IPS-NIHi11 (cell line): ENCODE data around the gene MRM2.

Source experiments
- DNase-seq: peaks from one replicate; pipeline ENCODE4 v3.0.0; 2012; ENCODE audit warnings: mixed read lengths, low spot score

Gene MRM2

GRCh38 chr7:2266911-2267310 is 24.9 kb upstream of the MRM2 start:
- DNase-seq, result no peak

GRCh38 chr7:2264158-2264557 is 22.2 kb upstream of the MRM2 start:
- DNase-seq, result no peak

- DNase-seq, result no peak
Observed at GRCh38 chr7:2263176-2263575, 21.2 kb upstream of the MRM2 start.

GRCh38 chr7:2261611-2262010 is 19.6 kb upstream of the MRM2 start:
- no peak for DNase-seq

DNA sequence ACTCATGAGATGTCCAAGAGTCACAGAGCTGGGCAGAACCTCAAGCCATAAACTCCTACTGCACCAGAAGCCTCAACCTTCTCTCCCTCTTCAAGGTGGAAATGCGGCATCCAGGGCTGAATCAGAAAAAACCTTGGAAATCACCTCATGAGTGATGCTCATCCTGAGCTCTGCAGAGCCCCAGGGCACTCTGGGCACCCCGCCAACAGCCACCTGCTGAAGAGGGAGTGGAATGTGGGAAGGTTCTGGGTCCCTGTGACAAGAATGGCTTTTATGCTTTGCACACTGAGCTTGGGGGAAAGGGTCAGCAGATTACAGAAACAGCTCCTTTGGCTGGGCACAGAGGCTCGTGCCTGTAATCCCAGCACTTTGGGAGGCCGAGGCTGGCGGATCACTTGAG is 18.8 kb upstream of the MRM2 start:
- DNase-seq, result no peak

DNA sequence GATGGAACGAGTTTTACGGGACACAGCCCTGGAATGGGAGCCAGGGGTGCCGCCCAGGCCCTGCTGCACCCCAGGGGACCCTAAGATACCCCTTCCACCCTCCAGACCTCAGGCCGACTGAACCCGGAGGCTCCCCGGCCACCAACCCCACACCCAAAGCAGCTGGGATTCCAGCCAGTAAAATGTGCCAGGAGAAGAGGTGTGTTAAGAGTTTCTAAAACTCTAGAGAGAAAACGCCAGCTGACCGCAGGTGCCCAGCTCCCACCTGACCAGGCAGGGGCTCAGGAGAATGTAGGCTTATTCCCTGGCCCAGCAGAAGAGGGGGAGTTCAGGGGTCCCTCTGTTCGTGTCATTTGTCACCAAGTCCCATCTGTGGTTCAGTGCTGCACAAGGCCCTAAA is 17.5 kb upstream of the MRM2 start:
- DNase-seq, result no peak

DNA sequence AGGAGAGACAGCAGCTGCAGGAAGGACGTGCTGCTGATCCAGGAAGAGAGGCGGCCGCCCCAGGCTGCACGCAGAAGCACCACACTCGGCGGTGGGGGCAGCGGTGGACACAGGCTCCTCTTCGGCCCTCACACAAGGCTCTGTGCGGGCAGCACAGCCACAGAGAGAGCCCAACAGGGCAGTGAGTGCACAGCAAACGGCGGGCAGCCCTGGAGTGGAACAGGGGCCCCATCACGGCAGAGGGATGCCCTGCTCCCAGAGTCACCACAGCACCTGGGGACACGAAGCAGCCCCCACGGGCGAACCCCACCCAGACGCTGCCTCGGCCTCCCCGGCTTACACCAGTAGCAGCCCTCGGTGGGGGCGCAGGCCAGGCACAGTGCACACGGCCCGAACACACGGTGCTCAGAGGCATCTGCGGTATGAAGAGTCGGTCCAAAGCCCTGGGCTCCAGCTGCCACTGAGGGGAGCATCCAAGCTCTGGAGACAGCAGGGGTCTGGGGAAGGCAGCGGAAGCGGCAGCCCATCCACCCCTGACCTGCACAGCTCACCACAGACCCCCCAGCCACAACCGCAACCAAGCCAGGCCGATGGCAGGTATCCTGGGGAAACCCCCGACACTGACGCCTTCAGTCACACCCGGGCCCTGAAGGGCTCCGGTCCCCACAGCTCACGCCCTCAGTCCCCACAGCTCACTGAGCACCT is 16.8 kb upstream of the MRM2 start:
- no peak for DNase-seq

- DNase-seq, result no peak
Observed at GRCh38 chr7:2257651-2258050, 15.6 kb upstream of the MRM2 start.

GRCh38 chr7:2257046-2257551 is 15.1 kb upstream of the MRM2 start:
- no peak for DNase-seq

DNA sequence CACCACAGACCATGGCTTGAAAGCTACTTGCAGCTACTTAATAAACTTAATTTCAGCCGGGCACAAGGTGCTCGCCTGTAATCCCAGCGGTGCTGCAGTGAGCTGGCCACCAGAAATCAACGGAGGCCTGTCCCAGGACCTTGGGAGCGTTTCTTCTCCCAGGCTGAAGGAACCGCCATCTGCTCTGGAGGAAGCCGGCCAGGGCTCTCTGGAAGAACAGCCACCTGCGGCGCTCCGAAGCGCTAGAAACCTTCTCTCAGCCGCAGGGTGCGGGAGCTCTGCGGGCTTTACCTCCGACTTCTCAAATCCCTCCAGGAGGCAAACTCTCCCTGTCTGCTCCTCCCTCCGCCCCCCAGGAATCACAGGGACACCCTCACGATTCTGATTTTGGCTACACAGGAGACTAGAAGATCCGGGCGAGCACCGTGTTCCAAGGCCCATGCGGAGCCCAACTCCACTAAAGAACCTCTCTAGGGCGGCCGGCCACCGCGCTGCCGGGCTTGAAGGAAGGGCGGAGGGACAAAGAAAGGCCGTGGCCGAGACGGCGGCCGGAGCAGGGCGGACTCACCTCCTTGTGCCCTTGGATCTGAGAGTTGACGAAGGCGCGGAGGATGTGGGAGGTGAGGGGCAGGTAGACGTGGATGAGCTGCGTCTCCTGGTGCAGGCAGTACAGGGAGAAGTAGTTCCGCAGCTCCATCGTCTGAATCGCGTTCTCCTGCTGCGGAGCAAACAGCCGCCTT is 14.5 kb upstream of the MRM2 start:
- DNase-seq, result no peak

DNA sequence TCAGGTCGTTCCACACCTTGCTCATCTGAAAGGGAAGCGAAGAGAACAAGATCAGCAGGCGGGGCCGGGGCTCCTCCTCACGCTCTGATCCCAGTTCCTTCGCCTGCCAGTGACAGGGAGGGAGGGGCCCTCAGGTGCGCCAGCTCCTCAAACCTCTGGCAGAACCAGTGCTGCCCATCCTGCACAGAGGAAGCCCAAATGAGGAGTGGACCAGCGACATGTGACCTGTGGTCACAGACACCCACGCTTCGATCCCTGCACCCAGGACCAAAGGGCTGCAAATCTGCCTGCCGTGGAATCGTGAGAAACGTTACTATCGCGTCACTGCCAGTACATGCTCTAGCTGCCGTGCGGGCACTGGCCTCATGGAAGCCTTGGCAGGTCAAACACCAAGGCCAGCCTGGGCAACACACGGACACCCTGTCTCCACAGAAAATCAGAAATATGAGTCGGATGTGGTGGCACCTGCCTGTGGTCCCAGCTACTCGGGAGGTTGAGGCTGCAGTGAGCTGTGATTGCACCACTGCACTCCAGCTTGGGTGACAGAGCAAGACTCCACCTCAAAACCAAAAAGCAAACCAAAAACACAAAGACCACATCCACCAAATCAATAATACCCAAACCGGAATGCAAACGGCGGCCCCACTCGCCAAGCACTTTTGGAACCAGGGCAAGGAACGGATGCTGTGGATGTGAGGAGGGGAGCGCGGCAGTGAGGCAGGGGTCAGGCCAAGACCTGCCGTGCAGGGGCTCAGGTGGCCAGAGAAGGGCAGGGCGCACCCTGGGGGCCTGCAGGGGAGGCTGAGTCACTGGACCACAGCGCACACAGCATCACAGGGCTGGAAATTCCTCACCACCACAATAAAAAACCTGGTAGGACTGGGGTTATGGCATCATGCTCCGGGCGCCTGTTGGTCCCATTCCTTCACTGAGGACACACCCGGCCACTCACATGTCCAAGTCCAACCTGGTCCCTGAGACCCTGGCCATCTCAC is 13.4 kb upstream of the MRM2 start:
- no peak for DNase-seq

- DNase-seq, result no peak
Observed at GRCh38 chr7:2254429-2255144, 12.6 kb upstream of the MRM2 start.

DNA sequence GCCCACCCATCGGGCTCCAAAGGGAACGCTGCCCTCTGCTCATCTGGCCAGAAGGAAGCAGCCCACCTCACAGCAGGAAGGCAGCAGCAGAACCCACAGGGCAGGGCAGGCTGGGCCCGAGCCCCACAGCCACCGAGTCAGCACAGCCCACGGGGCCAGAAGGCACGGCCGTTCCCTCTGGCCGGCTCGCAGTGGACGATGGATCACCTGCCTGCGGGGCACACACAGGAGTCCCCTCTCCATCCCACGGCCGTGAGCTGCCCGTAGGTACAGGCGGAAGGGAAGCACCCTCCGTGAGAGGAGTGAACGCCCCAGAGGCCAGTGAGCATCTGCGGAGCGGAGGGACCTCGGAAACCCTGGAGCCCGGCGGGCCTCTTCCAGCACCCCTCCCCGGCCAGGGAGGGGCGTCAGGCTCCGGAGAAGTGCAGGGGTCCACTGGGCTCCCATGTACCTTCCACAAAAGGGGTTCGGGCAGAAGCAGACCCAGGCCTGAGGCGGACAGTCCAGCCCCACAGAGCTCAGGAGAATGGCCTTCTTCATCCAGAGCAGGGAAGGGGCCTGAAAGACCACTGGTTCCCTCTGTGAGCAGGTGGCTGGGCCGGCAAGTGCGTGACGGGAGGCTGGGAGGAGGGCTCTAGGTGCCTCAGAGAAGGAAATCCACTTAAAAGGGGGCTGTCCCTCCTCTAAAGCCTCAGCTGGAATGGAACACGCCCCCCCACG is 11.7 kb upstream of the MRM2 start:
- DNase-seq, result no peak

DNA sequence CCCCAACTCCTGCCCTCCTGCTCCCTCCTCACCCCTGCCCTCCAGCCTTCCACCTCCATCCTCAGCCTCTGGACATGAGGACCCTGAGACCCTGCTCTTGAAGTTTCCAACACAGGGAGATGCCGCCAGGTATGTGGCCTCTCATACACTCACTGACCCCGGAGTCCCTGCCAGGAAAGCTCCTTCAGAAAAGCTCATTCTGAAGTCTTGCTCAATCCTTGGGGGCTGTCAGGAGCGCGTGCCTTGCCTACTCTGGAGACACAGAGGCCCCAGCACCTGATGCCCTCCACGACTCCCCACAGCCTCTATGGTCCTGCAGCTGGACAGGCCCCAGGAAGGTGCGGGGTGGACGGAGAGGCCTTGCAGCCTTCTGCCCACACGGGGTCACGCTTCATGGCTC is 11.0 kb upstream of the MRM2 start:
- no peak for DNase-seq

GRCh38 chr7:2251841-2252771 is 10.1 kb upstream of the MRM2 start:
- no peak for DNase-seq

DNA sequence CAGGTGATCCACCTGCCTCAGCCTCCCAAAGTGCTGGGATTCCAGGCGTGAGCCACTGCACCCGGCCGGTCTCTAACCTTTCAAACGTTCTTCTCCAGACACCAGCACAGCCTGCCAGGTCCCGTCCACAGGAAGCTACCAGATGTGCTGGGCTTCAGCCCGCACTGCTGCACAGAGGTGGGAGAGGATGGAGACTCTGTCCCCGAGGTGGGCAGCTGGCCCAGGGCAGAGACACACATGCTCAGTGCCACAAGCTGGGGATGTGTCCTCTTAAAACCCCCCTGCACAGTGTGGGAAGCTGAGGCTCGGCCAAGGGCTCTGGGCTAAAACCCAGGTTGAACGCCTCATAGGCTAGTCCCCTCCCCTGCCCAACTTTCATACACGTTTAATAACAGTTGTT is 9.4 kb upstream of the MRM2 start:
- no peak for DNase-seq

GRCh38 chr7:2249744-2250323 is 7.8 kb upstream of the MRM2 start:
- no peak for DNase-seq

DNA sequence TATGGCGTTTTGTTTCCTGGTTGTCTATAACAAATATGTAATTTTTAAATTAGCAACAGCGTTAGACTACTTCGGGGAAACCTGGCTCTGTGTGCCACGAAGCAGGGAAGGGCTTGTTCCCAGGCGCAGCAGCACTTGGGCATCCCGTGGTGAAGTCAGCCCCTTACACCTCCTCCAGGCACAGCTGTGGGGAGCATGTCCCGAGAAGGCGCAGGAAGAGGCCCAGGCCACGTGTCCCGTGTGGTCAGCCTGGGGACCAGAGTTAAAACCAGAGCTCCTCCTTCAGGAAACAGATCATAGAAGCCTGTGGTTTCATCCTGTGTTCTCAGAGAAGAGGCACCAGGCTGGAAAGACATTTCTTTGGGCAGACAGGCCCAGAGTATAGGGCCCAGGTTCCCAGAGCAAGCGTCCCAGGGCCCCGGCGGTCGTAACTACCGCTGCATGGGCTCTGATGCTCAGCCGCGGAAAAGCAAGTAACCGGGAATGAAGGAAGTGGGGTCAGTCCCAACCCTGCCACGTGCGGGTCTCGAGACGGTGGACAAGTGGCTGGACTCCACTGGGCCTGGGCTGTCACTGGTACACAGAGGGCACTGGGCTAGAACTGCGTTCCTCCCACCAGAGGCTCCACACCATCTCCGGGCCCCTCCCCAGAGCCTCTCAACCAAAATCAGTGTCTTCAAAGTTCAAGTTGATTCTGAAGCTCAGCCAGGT is 7.1 kb upstream of the MRM2 start:
- no peak for DNase-seq
